Ishikawa (cell line): ENCODE results near the gene FAH.

ENCODE experiments used
- CEBPB ChIP-seq: IDR thresholded peaks from 2 replicates; pipeline ENCODE4 v1.6.1; 2012
- CREB1 ChIP-seq: IDR thresholded peaks from 2 replicates; pipeline ENCODE4 v1.6.1; 2012; ENCODE audit warnings: low read depth
- EGR1 ChIP-seq: IDR thresholded peaks from 2 replicates; pipeline ENCODE4 v1.6.1; 2012
- EP300 ChIP-seq: IDR thresholded peaks from 2 replicates; pipeline ENCODE4 v1.6.1; 2012; ENCODE audit warnings: borderline replicate concordance
- FOXM1 ChIP-seq: IDR thresholded peaks from 2 replicates; pipeline ENCODE4 v1.6.1; 2012; ENCODE audit warnings: low read depth, borderline replicate concordance
- MAX ChIP-seq: IDR thresholded peaks from 2 replicates; pipeline ENCODE4 v1.6.1; 2012
- NFIC ChIP-seq: IDR thresholded peaks from 2 replicates; pipeline ENCODE4 v1.6.1; 2012
- RAD21 ChIP-seq: IDR thresholded peaks from 2 replicates; pipeline ENCODE4 v1.6.1; 2012; ENCODE audit warnings: low read depth
- TAF1 ChIP-seq: IDR thresholded peaks from 2 replicates; pipeline ENCODE4 v1.6.1; 2012; ENCODE audit warnings: low read depth, mild to moderate bottlenecking
- TCF12 ChIP-seq: IDR thresholded peaks from 2 replicates; pipeline ENCODE4 v1.6.1; 2012; ENCODE audit warnings: low read depth
- TEAD4 ChIP-seq: IDR thresholded peaks from 2 replicates; pipeline ENCODE4 v1.6.1; 2012
- USF1 ChIP-seq: IDR thresholded peaks from 2 replicates; pipeline ENCODE4 v1.6.1; 2012
- YY1 ChIP-seq: IDR thresholded peaks from 2 replicates; pipeline ENCODE4 v1.6.1; 2012; ENCODE audit warnings: low read depth
- ZBTB7A ChIP-seq: IDR thresholded peaks from 2 replicates; pipeline ENCODE4 v1.6.1; 2012; ENCODE audit warnings: low read depth
- TF ChIP-seq, protein P1 (sequence below): IDR thresholded peaks from 2 replicates; pipeline ENCODE4 v1.6.1; 2012; ENCODE audit warnings: low read depth, mild to moderate bottlenecking

FAH gene

GRCh38 chr15:80174017-80174746 lies 21.4 kb downstream of the FAH start:
- TF ChIP-seq TEAD4, result no peak

GRCh38 chr15:80175436-80175835 lies 22.6 kb downstream of the FAH start:
- TF ChIP-seq CEBPB, result no peak
- TF ChIP-seq TAF1, result no peak
- TF ChIP-seq ZBTB7A, result no peak
- no peak for TF ChIP-seq RAD21
- TF ChIP-seq NFIC, result no peak
- TF ChIP-seq EP300, result no peak

DNA sequence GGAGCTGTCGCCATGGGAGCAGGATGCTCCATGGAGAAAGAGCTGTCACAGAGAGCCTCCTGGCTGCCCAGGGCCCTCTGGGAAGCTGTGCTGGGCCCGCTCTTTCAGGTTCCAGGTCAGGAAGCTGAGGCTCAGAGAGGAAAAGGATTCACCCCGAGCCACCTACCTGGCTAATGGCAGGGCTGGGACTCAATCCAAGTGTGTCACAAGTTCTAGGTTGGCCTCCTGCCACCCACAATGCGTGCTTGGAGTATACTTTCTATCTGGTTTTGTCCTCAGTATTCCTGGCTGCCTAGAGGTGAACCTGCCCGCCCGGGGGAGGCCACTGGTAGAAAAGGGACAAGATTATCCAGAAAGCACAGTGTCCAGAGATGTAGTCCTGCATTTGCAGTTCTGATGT lies 23.6 kb downstream of the FAH start:
- no peak for TF ChIP-seq EGR1
- TF ChIP-seq, protein P1, sequence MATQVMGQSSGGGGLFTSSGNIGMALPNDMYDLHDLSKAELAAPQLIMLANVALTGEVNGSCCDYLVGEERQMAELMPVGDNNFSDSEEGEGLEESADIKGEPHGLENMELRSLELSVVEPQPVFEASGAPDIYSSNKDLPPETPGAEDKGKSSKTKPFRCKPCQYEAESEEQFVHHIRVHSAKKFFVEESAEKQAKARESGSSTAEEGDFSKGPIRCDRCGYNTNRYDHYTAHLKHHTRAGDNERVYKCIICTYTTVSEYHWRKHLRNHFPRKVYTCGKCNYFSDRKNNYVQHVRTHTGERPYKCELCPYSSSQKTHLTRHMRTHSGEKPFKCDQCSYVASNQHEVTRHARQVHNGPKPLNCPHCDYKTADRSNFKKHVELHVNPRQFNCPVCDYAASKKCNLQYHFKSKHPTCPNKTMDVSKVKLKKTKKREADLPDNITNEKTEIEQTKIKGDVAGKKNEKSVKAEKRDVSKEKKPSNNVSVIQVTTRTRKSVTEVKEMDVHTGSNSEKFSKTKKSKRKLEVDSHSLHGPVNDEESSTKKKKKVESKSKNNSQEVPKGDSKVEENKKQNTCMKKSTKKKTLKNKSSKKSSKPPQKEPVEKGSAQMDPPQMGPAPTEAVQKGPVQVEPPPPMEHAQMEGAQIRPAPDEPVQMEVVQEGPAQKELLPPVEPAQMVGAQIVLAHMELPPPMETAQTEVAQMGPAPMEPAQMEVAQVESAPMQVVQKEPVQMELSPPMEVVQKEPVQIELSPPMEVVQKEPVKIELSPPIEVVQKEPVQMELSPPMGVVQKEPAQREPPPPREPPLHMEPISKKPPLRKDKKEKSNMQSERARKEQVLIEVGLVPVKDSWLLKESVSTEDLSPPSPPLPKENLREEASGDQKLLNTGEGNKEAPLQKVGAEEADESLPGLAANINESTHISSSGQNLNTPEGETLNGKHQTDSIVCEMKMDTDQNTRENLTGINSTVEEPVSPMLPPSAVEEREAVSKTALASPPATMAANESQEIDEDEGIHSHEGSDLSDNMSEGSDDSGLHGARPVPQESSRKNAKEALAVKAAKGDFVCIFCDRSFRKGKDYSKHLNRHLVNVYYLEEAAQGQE, result no peak
- no peak for TF ChIP-seq CEBPB
- no peak for TF ChIP-seq CREB1
- TF ChIP-seq TEAD4, result no peak
- no peak for TF ChIP-seq RAD21
- TF ChIP-seq YY1, result no peak
- TF ChIP-seq EP300, result no peak
- no peak for TF ChIP-seq NFIC
- TF ChIP-seq TCF12, result no peak
- TF ChIP-seq TAF1, result no peak
- no peak for TF ChIP-seq ZBTB7A
- no peak for TF ChIP-seq FOXM1
- TF ChIP-seq MAX, result no peak

GRCh38 chr15:80177156-80177555 lies 24.4 kb downstream of the FAH start:
- TF ChIP-seq ZBTB7A (no peak), EP300 (no peak), MAX (no peak), EGR1 (no peak), TCF12 (no peak)

GRCh38 chr15:80179025-80179759 lies 26.4 kb downstream of the FAH start:
- TF ChIP-seq ZBTB7A (no peak), RAD21 (no peak), EP300 (no peak), NFIC (no peak), MAX (no peak), TEAD4 (no peak), CEBPB (no peak), USF1 (no peak), TCF12 (no peak), CREB1 (no peak), TAF1 (no peak), YY1 (no peak)

DNA sequence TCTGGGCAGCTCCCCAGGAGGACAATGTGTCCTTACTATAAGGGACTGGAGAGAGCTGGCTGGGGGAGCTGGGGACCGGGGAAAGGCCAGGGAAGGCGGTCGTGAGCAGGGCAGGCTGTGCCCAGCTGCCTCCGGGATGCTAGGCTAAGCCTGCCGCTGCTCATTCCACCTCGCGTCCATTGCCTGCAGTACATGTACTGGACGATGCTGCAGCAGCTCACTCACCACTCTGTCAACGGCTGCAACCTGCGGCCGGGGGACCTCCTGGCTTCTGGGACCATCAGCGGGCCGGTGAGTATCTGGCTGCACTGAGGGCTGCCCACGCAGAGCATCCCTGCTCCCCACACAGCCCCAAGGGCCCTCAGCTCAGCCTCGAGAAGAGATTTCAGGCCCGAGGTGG lies 27.1 kb downstream of the FAH start:
- no peak for TF ChIP-seq CREB1
- no peak for TF ChIP-seq USF1
- TF ChIP-seq CEBPB, result no peak
- TF ChIP-seq TEAD4, result no peak

GRCh38 chr15:80180468-80180867 lies 27.7 kb downstream of the FAH start:
- TF ChIP-seq YY1 (no peak), TCF12 (no peak), EP300 (no peak), TEAD4 (no peak), MAX (no peak), NFIC (no peak), TAF1 (no peak), EGR1 (no peak), FOXM1 (no peak), USF1 (no peak), RAD21 (no peak), ZBTB7A (no peak), CEBPB (no peak)
- TF ChIP-seq, protein P1, result no peak
